Measurements from ENCODE around the gene USP17L15.
"Not testable (repeated sequence)": the region's sequence is repeated elsewhere in the genome, so short reads cannot be mapped to it uniquely, and the experiment has no call there.

Gene USP17L15

GRCh38 chr4:9247953-9248680, 13.9 kb downstream of the USP17L15 start, which contains the start of gene USP17L18:
Gene USP17L18, plus strand, starts transcription at chr4:9248630. Its CDS starts 0 bp downstream, at chr4:9248630.
- not testable (repeated sequence) for H3K27me3 ChIP-seq (ENCODE audit: low read depth, low read length)

GRCh38 chr4:9253078-9253477, 18.9 kb downstream of the USP17L15 start, which contains the start of gene USP17L19:
Gene USP17L19, plus strand, starts transcription at chr4:9253378. Its CDS starts 0 bp downstream, at chr4:9253378.
- H3K9me3 ChIP-seq (ENCODE audit: insufficient read depth, low read length); H3K79me2 ChIP-seq (ENCODE audit: low read length); H3K4me3 ChIP-seq (ENCODE audit: low read length): not testable (repeated sequence)

More at GRCh38 chr4:9247953-9248680, 13.9 kb downstream of the USP17L15 start, which contains the start of gene USP17L18:
- H2AFZ ChIP-seq (ENCODE audit: low read depth, low read length); H4K20me1 ChIP-seq (ENCODE audit: insufficient read depth, low read length); H3K36me3 ChIP-seq (replicated peaks; ENCODE audit: low read depth, low read length); H3K4me2 ChIP-seq (ENCODE audit: low read length); H3K4me1 ChIP-seq (ENCODE audit: low read length); H3K4me3 ChIP-seq (ENCODE audit: low read length); H3K9ac ChIP-seq (ENCODE audit: low read length); H3K27ac ChIP-seq (ENCODE audit: low read length); H3K79me2 ChIP-seq (ENCODE audit: low read length); H3K9me3 ChIP-seq (ENCODE audit: insufficient read depth, low read length): not testable (repeated sequence)

GRCh38 chr4:9257824-9258223, 23.6 kb downstream of the USP17L15 start, which contains the start of gene USP17L20:
Gene USP17L20, plus strand, starts transcription at chr4:9258124. Its CDS starts 0 bp downstream, at chr4:9258124.
- not testable (repeated sequence) for H3K27ac ChIP-seq (ENCODE audit: low read length); H3K9ac ChIP-seq (ENCODE audit: low read length); H3K36me3 ChIP-seq (replicated peaks; ENCODE audit: low read depth, low read length); H4K20me1 ChIP-seq (ENCODE audit: insufficient read depth, low read length); H3K4me2 ChIP-seq (ENCODE audit: low read length); H3K4me3 ChIP-seq (ENCODE audit: low read length); H3K27me3 ChIP-seq (ENCODE audit: low read depth, low read length); H2AFZ ChIP-seq (ENCODE audit: low read depth, low read length); H3K4me1 ChIP-seq (ENCODE audit: low read length); H3K9me3 ChIP-seq (ENCODE audit: insufficient read depth, low read length); H3K79me2 ChIP-seq (ENCODE audit: low read length)

More at GRCh38 chr4:9253078-9253477, 18.9 kb downstream of the USP17L15 start, which contains the start of gene USP17L19:
- not testable (repeated sequence) for H3K4me2 ChIP-seq (ENCODE audit: low read length); H2AFZ ChIP-seq (ENCODE audit: low read depth, low read length); H4K20me1 ChIP-seq (ENCODE audit: insufficient read depth, low read length); H3K4me1 ChIP-seq (ENCODE audit: low read length); H3K27me3 ChIP-seq (ENCODE audit: low read depth, low read length); H3K36me3 ChIP-seq (replicated peaks; ENCODE audit: low read depth, low read length); H3K9ac ChIP-seq (ENCODE audit: low read length); H3K27ac ChIP-seq (ENCODE audit: low read length)

- H3K27ac ChIP-seq (ENCODE audit: low read length); H3K4me3 ChIP-seq (ENCODE audit: low read length); H4K20me1 ChIP-seq (ENCODE audit: insufficient read depth, low read length); H3K27me3 ChIP-seq (ENCODE audit: low read depth, low read length); H3K9me3 ChIP-seq (ENCODE audit: insufficient read depth, low read length); H3K4me2 ChIP-seq (ENCODE audit: low read length); H3K4me1 ChIP-seq (ENCODE audit: low read length); H3K79me2 ChIP-seq (ENCODE audit: low read length); H3K9ac ChIP-seq (ENCODE audit: low read length); H2AFZ ChIP-seq (ENCODE audit: low read depth, low read length); H3K36me3 ChIP-seq (replicated peaks; ENCODE audit: low read depth, low read length): not testable (repeated sequence)
Observed at GRCh38 chr4:9262572-9262971, 28.4 kb downstream of the USP17L15 start, which contains the start of gene USP17L21. Gene USP17L21, plus strand, starts transcription at chr4:9262872. Its CDS starts 0 bp downstream, at chr4:9262872.

GRCh38 chr4:9267319-9267718, 33.1 kb downstream of the USP17L15 start, which contains the start of gene USP17L22:
Gene USP17L22, plus strand, starts transcription at chr4:9267619. Its CDS starts 0 bp downstream, at chr4:9267619.
- not testable (repeated sequence) for H3K79me2 ChIP-seq (ENCODE audit: low read length); H2AFZ ChIP-seq (ENCODE audit: low read depth, low read length); H3K4me1 ChIP-seq (ENCODE audit: low read length); H3K4me3 ChIP-seq (ENCODE audit: low read length); H3K27ac ChIP-seq (ENCODE audit: low read length); H3K27me3 ChIP-seq (ENCODE audit: low read depth, low read length); H3K9ac ChIP-seq (ENCODE audit: low read length); H3K4me2 ChIP-seq (ENCODE audit: low read length); H3K36me3 ChIP-seq (replicated peaks; ENCODE audit: low read depth, low read length); H3K9me3 ChIP-seq (ENCODE audit: insufficient read depth, low read length); H4K20me1 ChIP-seq (ENCODE audit: insufficient read depth, low read length)

GRCh38 chr4:9271719-9272118, 37.5 kb downstream of the USP17L15 start:
- H3K9me3 ChIP-seq (ENCODE audit: insufficient read depth, low read length); H3K27me3 ChIP-seq (ENCODE audit: low read depth, low read length); H4K20me1 ChIP-seq (ENCODE audit: insufficient read depth, low read length); H3K36me3 ChIP-seq (replicated peaks; ENCODE audit: low read depth, low read length); H2AFZ ChIP-seq (ENCODE audit: low read depth, low read length); H3K9ac ChIP-seq (ENCODE audit: low read length); H3K27ac ChIP-seq (ENCODE audit: low read length); H3K4me3 ChIP-seq (ENCODE audit: low read length); H3K79me2 ChIP-seq (ENCODE audit: low read length); H3K4me1 ChIP-seq (ENCODE audit: low read length); H3K4me2 ChIP-seq (ENCODE audit: low read length): not testable (repeated sequence)
